ENCODE measurements around the gene TRIM24.

DNA sequence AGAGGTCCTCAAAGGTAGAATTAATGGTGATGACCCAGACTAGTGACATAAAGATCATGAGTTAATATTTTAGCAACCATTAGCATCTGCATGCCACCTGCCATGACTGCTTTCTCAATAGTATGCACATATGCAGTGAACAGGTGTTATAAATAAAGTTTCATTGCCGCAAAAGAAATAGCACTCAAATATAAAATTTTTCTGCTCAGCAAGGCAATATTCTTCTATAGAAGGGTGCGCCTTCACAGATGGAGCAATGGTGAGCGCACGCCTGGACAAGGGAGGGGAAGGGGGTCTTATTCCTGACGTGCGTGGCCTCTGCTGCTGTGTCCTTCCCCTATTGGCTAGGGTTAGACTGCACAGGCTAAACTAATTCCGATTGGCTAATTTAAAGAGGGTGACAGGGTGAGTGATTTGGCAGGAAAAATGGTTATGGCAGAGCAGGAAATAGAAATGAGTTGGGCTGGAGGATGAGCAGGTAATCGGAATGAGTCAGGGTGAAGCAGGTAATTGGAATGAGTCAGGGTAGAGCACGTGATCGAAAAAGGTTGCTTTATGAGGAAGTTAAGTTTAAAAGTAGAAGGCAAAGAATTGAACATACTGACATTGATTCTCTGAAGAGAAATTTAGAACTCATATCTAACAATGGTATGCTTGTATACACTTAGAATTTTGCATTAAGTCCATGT, 24.7 kb upstream of the TRIM24 start:
- TF ChIP-seq CREB1 (IDR thresholded peaks at IDR 0.05) (no peak), CREB1 (CRISPR knock-in tag; IDR thresholded peaks at IDR 0.05) (no peak), ZFP36 (IDR thresholded peaks at IDR 0.05; ENCODE audit: borderline replicate concordance, low read depth, low read length, partially characterized antibody) (no peak), ZNF318 (CRISPR knock-in tag; IDR thresholded peaks at IDR 0.05) (no peak), ZNF782 (CRISPR knock-in tag; IDR thresholded peaks at IDR 0.05; ENCODE audit: borderline replicate concordance) (no peak)
- TF ChIP-seq, protein P1, sequence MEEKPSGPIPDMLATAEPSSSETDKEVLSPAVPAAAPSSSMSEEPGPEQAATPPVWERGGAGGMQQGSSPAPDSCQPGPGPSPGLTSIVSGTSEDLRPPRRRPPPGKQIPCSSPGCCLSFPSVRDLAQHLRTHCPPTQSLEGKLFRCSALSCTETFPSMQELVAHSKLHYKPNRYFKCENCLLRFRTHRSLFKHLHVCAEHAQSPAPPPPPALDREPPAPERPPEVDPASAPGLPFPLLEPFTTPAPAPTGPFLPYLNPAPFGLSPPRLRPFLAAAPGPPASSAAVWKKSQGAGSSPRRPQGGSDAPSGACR (CRISPR knock-in tag; IDR thresholded peaks at IDR 0.05), result no peak
- TF ChIP-seq, protein P2, sequence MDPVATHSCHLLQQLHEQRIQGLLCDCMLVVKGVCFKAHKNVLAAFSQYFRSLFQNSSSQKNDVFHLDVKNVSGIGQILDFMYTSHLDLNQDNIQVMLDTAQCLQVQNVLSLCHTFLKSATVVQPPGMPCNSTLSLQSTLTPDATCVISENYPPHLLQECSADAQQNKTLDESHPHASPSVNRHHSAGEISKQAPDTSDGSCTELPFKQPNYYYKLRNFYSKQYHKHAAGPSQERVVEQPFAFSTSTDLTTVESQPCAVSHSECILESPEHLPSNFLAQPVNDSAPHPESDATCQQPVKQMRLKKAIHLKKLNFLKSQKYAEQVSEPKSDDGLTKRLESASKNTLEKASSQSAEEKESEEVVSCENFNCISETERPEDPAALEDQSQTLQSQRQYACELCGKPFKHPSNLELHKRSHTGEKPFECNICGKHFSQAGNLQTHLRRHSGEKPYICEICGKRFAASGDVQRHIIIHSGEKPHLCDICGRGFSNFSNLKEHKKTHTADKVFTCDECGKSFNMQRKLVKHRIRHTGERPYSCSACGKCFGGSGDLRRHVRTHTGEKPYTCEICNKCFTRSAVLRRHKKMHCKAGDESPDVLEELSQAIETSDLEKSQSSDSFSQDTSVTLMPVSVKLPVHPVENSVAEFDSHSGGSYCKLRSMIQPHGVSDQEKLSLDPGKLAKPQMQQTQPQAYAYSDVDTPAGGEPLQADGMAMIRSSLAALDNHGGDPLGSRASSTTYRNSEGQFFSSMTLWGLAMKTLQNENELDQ (CRISPR knock-in tag; IDR thresholded peaks at IDR 0.05; ENCODE audit: borderline replicate concordance), result no peak
